Endothelial cell of umbilical vein (primary cell): ENCODE data around the gene L3MBTL2.

Source experiments
- MYC ChIP-seq: IDR thresholded peaks from one replicate; pipeline ENCODE4 v1.6.1; 2011; ENCODE audit warnings: mild to moderate bottlenecking, low read depth, low read length
- POLR2A ChIP-seq: IDR thresholded peaks from 2 replicates; pipeline ENCODE4 v1.6.1; 2012; ENCODE audit warnings: low read depth, mild to moderate bottlenecking, control low read depth, low read length
- TF ChIP-seq, protein P1 (sequence below), 2 donors: IDR thresholded peaks; 1 replicate in 1 of 2; 2 replicates in 1 of 2; pipeline ENCODE4 v1.5.1; 2011; ENCODE audit warnings: low read length in 2 of 2, mild to moderate bottlenecking in 2 of 2, moderate library complexity in 2 of 2, control low read depth in 1 of 2, inconsistent platforms in 1 of 2, low read depth in 1 of 2; ENCODE audit not compliant: insufficient read depth in 1 of 2; ENCODE audit errors: extremely low read depth in 1 of 2

GRCh38 chr22:41274856-41275255, 69.7 kb downstream of the L3MBTL2 start:
- TF ChIP-seq POLR2A (no peak), MYC (no peak)
- TF ChIP-seq, protein P1, sequence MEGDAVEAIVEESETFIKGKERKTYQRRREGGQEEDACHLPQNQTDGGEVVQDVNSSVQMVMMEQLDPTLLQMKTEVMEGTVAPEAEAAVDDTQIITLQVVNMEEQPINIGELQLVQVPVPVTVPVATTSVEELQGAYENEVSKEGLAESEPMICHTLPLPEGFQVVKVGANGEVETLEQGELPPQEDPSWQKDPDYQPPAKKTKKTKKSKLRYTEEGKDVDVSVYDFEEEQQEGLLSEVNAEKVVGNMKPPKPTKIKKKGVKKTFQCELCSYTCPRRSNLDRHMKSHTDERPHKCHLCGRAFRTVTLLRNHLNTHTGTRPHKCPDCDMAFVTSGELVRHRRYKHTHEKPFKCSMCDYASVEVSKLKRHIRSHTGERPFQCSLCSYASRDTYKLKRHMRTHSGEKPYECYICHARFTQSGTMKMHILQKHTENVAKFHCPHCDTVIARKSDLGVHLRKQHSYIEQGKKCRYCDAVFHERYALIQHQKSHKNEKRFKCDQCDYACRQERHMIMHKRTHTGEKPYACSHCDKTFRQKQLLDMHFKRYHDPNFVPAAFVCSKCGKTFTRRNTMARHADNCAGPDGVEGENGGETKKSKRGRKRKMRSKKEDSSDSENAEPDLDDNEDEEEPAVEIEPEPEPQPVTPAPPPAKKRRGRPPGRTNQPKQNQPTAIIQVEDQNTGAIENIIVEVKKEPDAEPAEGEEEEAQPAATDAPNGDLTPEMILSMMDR (IDR thresholded peaks at IDR 0.05; ENCODE audit: extremely low read depth in 1 of 2, insufficient read depth in 1 of 2, low read depth in 1 of 2, low read length in 2 of 2), result no peak
